GM06990 (cell line): Measurements from ENCODE around the gene SARNP.

Source experiments
- DNase-seq: peaks from one replicate; pipeline ENCODE4 v3.0.0-alpha.2; 2011; ENCODE audit not compliant: insufficient read length; ENCODE audit errors: extremely low read depth
- H3K27me3 ChIP-seq: replicated peaks from 2 replicates; pipeline ENCODE4 v1.6.0; 2011; ENCODE audit warnings: low read length; ENCODE audit not compliant: control insufficient read depth, insufficient read depth
- H3K36me3 ChIP-seq: 2 replicates; pipeline ENCODE4 v1.5.1; 2011; ENCODE audit warnings: low read length; ENCODE audit not compliant: control insufficient read depth, insufficient read depth
- H3K4me3 ChIP-seq: replicated peaks from 2 replicates; pipeline ENCODE4 v1.5.1; 2011; ENCODE audit warnings: low read depth, mild to moderate bottlenecking, control low read depth, low read length
- TF ChIP-seq, protein P1 (sequence below): IDR thresholded peaks from 2 replicates; pipeline ENCODE4 v1.5.1; 2011; ENCODE audit warnings: low read length, control low read depth, mild to moderate bottlenecking, inconsistent platforms; ENCODE audit not compliant: insufficient read depth, poor library complexity, severe bottlenecking

The SARNP gene

DNA sequence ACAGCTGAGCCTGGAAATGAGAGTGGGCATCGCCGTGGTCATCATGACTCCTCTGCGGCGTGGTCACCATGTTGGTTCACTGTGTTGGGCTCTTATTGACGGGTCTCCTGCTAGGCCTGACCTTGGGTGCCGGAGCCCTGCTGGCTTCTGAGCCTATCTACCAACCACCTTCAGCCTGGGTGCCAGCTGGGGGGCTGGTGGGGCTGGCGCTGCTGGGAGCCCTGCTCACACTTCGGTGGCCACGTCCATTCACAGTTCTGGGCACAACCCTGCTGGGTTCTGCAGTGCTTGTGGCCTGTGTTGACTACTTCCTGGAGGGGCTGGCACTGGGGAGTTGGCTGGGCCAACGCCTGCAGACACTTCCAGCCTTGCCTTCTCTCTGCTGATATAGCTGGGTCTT is 15.5 kb upstream of the SARNP start:
- Histone ChIP-seq H3K4me3 (no peak overlapping the region), H3K27me3 (no peaks in the 10 kb centered on the region), H3K36me3 (peaks cover 3% of the 10 kb centered on the region; the same call in 1 of the 2 replicates)
- DNase-seq, result no peak
- TF ChIP-seq, protein P1, sequence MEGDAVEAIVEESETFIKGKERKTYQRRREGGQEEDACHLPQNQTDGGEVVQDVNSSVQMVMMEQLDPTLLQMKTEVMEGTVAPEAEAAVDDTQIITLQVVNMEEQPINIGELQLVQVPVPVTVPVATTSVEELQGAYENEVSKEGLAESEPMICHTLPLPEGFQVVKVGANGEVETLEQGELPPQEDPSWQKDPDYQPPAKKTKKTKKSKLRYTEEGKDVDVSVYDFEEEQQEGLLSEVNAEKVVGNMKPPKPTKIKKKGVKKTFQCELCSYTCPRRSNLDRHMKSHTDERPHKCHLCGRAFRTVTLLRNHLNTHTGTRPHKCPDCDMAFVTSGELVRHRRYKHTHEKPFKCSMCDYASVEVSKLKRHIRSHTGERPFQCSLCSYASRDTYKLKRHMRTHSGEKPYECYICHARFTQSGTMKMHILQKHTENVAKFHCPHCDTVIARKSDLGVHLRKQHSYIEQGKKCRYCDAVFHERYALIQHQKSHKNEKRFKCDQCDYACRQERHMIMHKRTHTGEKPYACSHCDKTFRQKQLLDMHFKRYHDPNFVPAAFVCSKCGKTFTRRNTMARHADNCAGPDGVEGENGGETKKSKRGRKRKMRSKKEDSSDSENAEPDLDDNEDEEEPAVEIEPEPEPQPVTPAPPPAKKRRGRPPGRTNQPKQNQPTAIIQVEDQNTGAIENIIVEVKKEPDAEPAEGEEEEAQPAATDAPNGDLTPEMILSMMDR, result no peak

DNA sequence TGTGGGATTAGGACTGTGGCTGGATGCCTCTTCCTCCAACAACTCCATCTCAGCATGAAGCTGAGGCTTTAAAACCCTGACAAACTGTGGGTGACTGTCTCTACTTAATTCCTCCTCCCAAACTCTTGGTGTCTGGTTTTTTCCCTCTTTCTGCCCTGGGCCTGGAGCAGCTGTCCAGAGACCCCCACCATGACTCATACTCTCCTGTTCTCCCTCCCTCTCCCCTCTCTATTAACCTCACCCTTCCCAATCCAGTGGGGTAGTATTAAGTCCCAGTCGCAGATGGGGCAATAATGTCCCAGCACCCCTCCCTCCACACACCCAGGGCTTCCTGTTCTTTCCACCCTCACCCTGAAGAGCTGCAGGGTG is 13.9 kb upstream of the SARNP start:
- Histone ChIP-seq H3K4me3 (no peak overlapping the region), H3K36me3 (peaks cover 5% of the 10 kb centered on the region; the same call in 1 of the 2 replicates), H3K27me3 (no peaks in the 10 kb centered on the region)
- DNase-seq, result no peak
- TF ChIP-seq, protein P1, result no peak

DNA sequence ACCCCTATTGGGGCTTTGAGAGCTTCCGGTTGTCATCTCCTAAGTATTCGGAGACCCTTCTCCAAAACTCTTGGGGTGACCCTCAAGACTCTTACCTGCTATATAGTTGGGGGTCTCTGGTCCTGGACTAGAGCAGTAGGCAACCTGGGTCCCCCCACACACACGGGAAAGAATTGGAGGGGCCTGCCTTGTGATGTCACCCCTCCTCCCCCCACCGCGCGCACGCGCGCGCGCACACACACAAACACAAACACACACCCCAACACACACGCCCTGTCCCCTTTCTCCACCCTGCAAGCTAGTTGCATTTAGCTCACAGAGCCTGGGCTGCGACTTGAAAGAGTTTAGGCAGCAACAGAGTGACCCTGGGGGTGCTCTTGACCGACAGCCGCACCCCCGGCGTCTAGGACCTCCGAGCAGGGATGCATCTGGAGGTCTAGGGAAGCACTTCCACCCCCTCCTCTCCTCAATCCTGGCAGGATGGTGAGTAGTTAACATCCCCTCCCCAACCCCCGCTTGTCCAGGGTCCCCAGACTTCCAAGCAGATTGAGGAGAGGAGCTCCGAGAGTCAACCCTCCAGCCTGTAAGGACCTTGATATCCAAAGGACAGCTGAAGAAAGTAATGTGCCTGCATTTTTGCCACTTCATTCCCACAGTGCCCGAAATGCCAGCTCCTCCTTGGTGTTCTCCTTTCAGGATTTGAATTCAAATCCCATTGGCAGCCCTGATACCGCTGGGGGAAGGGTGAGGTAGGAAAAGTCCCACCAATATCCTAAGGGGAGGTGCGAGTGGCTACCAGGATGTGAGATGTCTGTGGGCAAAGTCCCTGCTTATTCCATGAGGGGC is 13.3 kb upstream of the SARNP start:
- H3K27me3 ChIP-seq, result no peaks in the 10 kb centered on the region
- TF ChIP-seq, protein P1, result no peak
- H3K36me3 ChIP-seq, result peaks cover 5% of the 10 kb centered on the region; the same call in 1 of the 2 replicates
- DNase-seq, result peak; percentile 76
- peak overlapping the region; percentile 73 for H3K4me3 ChIP-seq

DNA sequence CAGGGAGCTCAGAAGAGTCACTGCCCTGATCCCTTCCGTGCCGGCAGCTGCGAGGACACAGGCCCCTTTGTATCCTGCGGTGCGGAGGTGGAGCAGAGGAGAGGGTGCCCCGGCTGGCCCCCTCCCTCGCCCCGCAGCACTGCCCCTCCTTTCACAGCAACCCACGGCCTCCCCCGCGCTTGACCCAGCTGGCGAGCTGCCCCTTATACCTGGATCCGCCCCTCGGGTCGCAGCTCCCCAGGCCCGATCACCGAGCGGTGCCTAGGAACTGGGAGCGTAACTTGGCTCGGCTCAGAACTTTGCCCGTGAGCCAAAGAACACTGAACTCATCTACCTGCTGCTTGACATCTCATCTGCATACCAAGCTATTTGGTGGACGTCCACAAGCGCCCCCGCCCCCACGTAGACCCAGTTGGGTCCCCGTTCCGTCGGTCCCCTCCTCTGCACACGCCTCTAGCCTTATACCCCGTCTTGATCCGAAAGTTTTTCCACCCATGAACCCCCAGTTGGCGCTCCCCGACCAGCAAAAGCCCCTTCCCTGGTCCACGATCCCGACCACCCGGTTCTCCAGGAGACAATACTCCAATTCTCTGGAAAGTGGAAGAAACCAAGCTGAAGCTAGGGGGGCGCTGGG is 12.6 kb upstream of the SARNP start:
- TF ChIP-seq, protein P1, result no peak
- Histone ChIP-seq H3K27me3 (no peaks in the 10 kb centered on the region), H3K4me3 (peak overlapping the region; percentile 73), H3K36me3 (peaks cover 5% of the 10 kb centered on the region; the same call in 1 of the 2 replicates)
- DNase-seq, result no peak

DNA sequence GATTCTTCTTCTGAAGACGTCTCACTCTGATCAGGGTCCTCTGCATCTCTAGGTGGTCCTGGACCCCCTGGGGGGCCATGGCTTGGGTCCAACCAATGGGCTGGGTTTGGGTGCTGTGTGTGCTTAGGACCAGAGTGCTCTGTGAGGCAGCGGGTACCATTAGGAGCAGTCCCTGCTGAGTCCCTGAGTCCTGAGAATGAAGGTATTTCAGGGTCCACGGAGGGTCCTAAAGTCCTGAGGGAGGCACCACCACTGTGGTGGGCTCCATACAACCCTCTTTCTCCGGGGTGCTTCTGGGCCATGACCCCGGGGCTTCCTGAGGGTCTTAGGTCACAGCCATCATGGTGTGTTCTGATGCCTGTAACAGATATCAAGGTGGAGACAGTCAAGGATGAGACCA is 10.8 kb upstream of the SARNP start:
- peak; percentile 18 for DNase-seq
- peak overlapping the region; percentile 73 for H3K4me3 ChIP-seq
- peaks cover 5% of the 10 kb centered on the region for H3K36me3 ChIP-seq
- H3K27me3 ChIP-seq, result no peaks in the 10 kb centered on the region
- TF ChIP-seq, protein P1, result no peak
